IPS DF 4.7 (cell line): Measurements from ENCODE around the gene NOSIP.

Experiments used
- DNase-seq: peaks from one replicate; pipeline ENCODE4 v3.0.0-alpha.2; 2013; ENCODE audit warnings: low spot score; ENCODE audit errors: extremely low read depth

Gene NOSIP

DNA sequence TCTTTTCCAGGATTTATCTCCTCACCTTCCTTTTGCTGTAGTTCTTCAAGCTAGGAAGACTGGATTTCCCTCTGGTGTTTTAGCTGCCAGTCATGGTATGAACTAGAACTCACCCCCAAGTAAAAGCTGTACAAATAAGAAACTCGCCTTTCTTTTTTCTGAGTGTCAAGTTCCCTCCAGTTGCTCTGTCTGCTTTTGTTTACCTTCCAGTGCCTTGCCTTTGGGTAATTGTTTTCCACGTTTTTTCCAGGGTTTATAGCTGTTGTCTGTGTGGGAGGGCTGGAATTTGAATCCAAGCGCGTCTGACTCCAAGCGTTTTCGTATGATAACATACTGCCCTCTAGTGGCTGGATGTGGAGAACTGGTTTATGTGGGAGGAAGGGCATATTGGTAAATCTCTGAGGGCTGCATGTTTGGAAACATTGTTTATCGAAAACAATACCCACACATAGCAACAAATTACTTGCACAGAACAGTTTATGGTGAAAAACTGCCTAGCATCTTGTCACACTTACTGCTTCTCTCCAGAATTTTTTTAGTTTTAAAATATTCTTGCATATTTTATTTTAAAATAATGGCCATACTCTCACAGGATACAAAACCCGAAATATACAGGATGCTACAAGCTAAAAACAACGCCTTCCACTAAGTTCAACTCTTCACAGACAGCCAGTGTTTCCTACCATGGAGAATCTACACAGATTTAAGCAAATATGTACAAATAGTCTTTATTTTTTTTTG, 33.4 kb downstream of the NOSIP start:
- no peak for DNase-seq

DNA sequence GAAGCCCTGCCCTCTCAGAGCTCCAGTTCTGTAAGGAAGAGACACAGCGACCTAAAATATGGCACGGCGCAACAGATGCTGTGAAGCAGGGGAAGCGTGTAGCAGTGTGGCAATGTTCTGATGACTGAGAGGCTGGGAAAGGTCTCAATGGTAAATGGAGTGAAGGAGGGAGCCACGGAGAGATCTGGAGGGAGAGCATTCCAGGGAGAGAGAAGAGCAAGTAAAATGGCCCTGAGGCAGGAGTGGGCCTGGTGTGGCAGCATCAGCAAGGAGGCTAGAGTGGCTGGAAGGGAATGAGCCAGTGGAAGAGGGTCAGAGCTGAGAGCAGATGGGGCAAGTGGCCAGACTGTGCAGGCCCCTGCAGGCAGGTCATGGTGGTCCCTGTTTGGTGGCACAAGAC, 36.2 kb downstream of the NOSIP start:
- no peak for DNase-seq

DNA sequence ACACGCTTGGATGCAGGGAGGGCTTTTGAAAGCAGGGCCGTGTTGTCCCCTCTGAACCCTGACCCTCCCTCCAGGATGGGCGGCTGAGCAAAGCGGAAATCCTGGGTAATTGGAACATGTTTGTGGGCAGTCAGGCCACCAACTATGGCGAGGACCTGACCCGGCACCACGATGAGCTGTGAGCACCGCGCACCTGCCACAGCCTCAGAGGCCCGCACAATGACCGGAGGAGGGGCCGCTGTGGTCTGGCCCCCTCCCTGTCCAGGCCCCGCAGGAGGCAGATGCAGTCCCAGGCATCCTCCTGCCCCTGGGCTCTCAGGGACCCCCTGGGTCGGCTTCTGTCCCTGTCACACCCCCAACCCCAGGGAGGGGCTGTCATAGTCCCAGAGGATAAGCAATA, 37.3 kb downstream of the NOSIP start:
- DNase-seq: no peak

DNA sequence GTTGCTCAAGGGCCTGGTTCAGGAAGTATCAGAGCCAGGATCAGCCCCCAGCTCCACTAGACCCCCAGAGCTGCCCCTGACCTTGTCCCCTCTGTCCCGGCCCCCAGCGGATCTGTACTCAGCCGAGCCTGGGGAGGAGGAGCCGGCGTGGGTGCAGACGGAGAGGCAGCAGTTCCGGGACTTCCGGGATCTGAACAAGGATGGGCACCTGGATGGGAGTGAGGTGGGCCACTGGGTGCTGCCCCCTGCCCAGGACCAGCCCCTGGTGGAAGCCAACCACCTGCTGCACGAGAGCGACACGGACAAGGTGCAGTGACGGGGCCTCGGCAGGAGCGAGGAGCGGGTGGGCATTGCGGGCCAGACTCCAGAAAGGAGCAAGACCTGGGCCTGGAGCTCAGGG, 37.9 kb downstream of the NOSIP start:
- no peak for DNase-seq

DNA sequence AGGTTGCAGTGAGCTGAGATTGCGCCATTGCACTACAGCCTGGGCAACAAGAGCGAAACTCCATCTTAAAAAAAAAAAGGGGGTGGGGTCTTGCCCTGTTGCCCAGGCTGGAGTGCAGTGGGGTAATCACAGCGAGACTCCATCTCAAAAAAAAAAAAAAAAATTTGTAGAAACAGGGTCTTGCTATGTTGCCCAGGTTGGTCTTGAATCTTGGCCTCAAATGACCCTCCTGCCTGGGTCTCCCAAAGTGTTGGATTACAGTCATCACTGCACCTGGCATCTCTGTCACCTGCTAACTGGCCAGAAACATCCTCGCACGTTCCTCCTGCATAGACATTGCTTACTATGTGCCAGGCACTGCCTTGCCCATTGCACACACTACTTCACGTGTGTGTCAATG, 38.4 kb downstream of the NOSIP start:
- DNase-seq: no peak

DNA sequence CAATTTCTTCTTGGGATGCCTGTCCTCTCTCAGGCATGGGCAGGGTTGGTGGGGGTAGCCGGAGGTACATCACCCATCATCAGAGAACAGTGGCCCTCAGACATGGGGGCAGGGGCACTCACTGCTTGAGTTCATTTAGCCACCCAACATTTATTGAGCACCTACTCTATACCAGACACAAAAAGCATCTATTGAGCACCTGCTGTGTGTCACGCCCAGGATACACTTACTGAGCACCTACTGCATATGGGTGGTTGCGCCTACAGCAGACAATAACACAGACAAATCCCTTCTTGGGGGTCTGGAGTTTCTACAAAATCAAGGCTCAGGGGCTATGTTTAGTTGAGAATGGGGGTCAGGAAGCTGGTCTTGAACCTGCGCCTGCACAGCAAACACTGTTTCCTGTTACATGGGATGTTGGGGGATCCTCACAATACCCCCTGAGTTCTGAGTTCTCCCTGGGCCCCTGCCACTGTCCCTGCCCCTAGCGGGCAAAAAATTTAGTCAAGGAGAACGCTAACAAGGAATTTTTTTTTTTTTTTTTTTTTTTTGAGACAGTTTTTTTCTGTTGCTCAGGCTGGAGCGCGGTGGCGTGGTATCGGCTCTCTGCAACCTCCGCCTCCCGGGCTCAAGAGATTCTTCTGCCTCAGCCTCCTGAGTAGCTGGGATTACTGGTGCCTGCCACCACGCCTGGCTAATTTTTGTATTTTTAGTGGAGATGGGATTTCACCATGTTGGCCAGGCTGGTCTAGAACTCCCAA, 41.0 kb downstream of the NOSIP start:
- DNase-seq: no peak

DNA sequence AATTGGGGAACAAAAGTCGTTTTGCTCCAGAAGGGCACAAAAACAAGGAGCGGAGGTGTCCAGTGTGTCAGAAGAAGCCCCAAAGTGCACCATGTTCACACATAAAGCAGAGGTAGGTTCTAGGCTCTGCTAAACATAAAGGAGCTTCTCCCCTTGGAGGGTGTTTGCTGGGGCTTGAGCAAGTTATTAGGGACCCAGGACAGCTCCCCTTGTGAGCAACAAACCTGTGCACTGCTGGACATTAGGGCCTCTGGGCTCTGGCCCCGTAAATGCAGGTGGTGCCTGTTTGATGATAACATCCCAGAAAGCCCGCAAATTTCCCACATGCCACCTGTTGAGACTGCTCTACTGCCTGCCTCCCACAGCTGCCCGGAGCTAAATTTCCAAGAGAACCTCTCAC, 41.7 kb downstream of the NOSIP start:
- no peak for DNase-seq

DNA sequence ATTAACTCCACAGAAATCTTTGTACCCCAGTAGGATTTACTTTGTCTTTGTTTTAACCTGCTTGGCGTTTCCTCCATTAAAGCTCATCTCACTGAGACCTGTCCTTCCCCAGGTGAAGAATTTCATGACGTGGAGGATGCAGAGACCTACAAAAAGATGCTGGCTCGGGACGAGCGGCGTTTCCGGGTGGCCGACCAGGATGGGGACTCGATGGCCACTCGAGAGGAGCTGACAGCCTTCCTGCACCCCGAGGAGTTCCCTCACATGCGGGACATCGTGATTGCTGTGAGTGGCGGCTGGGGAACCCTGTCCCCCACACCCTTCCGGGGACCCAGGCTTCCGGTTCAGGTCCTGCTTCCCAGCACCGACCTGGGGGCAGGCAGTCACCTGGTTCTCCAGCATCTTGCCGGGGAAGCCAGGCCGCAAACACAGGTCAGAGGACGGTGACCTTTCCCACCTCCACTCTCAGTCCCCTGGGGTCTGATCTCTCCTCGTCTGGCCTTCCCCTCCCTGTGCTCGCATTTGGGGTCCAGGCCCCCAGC, 43.4 kb downstream of the NOSIP start:
- no peak for DNase-seq

DNA sequence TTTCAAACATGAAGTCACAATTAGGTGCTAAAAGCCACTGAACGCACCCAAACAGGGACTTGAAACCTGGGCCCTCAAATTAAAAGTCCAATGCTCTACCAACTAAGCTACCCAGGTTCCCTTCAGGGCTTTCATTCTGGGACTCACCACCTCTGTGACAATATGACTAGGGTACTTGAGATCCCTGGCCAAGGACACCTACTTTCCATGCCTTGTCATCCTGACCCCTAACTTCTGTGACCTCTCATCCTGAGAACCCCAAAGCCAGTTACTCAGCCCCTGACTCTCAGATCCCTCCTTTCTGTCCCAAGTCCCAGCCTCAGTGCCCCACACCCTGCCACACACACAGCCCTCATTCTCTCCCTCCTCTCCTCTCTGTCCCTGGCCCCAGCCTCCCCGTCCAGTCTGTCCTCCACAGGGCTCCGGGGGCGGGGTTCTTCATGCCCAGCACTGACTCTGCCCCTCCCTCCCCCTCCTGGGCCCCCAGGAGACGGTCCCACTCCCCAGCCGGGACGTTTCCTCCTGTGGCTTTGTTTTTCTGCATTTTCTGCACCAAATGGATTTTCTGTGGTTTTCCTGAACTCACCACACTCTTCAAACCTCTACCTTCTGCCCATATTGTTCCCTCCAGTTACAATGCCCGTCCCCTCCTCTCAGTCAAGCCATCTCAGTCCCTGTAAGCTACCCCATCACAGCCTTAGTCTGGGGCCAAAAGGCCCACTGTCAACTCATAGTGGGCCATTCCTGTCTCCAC, 45.5 kb downstream of the NOSIP start:
- DNase-seq: no peak

DNA sequence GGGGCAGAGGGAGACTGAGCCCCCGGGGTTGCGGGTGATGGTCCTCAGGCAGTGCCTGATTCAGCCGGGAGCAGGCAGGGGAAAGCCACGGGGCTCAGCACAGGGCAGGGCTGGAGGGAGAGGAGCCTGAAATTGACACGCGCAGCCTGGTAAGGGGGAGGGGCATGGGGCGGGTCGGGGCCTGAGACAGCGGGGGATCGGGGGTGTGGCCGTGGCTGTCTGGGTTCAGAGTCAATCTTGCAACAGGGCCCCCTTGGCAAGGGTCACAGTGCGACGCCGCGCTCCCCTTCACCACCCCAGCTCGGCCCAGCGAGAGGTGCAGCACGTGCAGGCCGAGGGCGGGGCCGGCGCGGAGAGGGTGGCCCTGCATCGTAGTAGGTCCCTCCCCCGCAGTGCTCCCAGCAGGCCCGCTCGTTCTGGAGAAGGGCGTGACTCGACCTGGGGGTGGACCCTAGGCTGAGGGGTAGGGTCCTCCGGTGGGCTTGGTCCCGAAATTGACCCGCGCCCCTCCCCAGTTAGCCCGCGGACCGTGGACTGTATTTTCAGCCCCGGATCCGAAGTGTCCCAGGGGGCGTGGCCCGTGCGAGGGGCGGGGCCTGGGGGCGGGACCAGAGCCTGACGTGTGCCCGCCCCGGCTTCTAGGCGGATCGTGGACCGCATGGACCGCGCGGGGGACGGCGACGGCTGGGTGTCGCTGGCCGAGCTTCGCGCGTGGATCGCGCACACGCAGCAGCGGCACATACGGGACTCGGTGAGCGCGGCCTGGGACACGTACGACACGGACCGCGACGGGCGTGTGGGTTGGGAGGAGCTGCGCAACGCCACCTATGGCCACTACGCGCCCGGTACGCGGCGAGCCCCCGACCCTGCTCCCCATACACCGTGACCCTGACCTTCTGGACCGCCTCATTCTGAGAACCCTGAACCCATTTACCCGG, 46.5 kb downstream of the NOSIP start:
- no peak for DNase-seq

DNA sequence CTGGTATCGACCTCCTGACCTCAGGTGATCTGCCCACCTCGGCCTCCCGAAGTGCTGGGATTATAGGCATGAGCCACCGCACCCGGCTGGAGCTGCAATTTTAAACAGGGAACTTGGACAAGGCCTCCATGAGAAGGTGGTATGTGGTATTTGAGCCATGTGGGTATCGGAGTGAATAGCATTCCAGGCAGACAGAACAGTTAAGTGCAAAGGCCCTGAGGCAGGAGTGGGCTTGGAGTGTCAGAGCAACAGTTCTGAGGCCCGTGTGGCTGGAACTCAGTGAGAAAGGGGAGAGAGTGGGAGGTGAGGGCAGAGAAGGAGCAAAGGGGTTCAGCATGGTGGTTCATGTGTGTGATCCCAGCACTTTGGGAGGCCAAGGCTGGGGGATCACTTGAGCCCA, 49.6 kb downstream of the NOSIP start:
- DNase-seq: no peak

DNA sequence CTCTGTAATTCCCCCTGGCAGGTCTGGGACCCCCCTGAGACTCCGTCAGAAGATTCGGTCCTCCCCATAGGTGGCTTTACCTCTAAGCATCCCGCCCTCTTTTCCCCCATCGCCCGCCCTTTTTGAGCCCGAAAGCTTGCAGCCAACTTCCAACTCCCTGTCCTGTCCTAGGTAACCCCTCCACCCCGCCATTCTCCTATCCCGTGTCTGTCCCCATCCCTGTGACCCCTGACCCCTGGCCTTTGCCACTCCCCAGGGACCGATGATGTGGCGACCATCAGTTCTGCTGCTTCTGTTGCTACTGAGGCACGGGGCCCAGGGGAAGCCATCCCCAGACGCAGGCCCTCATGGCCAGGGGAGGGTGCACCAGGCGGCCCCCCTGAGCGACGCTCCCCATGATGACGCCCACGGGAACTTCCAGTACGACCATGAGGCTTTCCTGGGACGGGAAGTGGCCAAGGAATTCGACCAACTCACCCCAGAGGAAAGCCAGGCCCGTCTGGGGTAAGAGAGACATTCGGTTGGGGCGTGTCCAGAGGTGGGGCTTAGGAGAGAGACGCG, 52.1 kb downstream of the NOSIP start:
- DNase-seq: no peak

DNA sequence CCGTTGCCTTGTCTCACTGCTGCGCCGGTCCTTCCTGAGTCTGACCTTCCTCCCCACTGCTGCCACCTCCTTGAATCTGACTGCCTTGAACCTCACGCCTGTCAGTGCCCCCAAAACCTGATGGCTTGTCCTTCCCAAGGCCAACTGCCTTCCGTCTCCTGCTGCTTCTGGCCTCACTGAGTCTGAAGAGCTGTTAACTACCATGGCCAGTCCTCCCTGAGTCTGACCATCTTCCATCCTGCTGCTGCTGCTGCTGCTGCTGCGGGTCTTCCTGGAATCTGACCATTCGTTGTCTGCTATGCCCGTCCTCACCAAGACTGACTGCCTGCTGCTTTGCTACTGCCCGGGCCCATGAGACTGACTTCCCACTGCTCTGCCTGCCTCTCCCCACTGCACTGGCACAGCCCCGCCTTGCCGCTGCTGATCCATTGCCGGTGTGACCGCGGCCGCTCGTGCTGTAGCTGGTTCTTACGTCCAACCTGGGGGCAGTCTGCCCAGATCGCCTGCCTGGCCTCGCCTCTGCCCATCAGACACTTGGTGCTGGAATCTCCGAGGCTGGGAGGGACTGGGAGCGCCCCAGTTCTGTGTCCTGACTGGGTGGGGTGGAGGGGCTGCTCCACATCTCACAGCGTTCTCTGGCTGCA, 55.4 kb downstream of the NOSIP start:
- no peak for DNase-seq

DNA sequence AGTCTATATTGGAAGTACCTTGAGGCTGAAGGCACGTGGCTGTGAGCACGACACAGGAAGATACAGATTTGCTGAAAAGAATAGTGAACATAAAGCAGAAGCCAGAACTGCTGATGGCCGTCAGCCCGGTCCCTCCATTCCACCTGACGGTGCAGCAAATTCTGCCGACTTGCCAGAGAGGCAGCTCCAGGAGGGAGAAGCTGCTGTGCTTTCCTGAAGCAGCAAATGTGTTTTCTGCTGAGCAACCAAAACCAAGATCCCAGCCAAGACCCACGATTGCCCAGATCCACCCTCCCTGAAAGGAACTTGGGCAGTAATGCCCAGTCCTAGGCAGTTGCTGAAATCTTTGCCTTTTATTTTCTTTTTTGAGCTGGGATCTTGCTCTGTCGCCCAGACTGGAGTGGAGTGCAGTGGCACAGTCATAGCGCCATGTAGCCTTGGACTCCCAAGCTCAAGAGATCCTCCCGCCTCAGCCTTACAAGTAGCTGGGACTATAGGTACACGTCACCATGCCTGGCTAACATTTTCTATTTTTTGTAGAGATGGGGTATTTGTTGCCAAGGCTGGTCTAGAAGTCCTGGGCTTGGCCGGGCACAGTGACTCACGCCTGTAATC, 59.5 kb downstream of the NOSIP start:
- no peak for DNase-seq

DNA sequence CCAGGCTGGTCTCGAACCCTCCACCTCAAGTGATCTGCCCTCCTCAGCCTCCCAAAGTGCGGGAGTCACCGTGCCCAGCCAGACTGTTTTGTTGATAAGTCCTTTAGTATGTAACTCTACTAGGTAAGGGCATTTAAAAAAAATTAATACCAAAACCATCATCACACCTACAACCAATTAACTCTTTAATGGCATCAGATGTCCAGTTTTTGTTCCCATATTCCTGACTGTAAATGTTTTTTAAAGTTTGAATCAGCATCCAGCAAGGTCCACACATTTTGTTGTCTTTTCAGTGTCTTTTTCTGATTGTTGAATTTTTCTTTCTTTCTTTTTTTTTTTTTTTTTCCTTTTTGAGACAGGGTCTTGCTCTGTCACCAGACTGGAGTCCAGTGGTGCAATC, 62.3 kb downstream of the NOSIP start:
- no peak for DNase-seq

DNA sequence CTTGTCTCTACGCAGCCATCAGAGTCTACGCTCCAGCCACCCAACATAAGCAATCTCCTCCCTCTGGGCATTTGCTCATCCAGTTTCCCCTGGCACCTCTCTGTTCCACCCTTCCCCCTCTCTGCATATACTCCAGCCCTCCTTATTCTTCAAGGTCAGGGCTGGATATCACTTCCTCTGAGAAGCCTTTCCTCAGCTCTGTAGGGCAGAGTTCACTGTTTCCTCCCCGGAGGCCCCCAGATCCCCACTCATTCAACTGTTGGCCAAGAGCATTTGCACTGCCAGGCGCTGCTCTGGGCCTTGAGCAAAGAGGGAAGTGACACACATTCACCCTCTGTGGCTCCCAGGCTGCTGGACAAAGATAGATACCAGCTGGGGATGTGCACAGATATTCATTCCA, 64.6 kb downstream of the NOSIP start:
- no peak for DNase-seq

DNA sequence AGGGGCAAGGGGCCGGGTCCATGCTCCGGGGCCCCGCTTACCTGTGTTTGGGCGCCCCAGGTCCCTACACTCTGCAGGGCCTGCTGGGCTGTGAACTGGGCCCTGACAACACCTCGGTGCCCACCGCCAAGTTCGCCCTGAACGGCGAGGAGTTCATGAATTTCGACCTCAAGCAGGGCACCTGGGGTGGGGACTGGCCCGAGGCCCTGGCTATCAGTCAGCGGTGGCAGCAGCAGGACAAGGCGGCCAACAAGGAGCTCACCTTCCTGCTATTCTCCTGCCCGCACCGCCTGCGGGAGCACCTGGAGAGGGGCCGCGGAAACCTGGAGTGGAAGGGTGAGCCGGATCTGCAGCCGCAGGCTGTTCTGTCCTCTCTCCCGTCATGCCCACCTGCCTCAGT, 66.2 kb downstream of the NOSIP start:
- no peak for DNase-seq

DNA sequence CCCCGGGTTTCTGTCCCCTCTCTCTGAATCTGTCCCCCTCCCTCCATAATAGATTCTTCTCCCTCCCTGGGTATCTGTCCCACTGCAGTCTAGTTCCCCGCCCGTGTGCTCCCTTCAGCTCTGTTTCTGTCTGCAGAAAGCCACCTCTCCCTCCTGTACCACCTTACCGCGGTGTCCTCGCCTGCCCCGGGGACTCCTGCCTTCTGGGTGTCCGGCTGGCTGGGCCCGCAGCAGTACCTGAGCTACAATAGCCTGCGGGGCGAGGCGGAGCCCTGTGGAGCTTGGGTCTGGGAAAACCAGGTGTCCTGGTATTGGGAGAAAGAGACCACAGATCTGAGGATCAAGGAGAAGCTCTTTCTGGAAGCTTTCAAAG, 66.6 kb downstream of the NOSIP start:
- DNase-seq: no peak

DNA sequence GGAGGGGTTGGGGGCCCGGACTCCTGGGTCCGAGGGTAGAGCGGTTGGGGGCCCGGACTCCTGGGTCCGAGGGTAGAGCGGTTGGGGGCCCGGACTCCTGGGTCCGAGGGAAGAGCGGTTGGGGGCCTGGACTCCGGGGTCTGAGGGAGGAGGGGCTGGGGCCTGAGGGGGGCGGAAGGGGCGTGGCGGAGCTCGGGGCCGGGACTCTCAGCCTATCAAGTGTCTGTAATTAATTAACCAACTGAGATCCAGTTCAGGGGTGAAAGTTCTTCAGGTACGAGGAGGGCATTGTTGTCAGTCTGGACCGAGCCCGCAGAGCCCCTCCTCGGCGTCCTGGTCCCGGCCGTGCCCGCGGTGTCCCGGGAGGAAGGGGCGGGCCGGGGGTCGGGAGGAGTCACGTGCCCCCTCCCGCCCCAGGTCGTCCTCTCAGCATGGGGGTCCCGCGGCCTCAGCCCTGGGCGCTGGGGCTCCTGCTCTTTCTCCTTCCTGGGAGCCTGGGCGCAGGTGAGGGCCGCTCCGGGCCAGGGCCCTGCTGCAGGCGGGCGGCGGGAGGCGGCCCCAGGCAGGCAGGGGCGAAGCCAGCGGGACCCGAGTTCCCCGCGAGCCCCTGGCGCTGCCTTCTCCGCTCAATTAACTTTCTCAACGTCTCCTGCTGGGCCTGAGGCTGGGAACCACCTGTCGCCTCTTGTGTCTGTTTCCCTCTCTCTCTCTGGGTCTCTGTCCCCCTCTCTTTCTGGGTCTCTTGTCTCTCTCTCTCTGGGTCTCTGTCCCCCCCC, 67.2 kb downstream of the NOSIP start:
- DNase-seq: no peak
